Activated CD4-positive, alpha-beta T cell treated with anti-CD3 and anti-CD28 coated beads, Interleukin-2, amount 10 ng/mL, durations not matched to agents 24 days and 14 days (primary cell): ENCODE data around the gene RWDD1. TPM values are rescaled to one million over a fixed set of nuclear protein-coding genes. Genes with fewer than 3 reads are reported as not detected.
"Not testable (repeated sequence)": the region's sequence is repeated elsewhere in the genome, so short reads cannot be mapped to it uniquely, and the experiment has no call there.

Source experiments
- DNase-seq: peaks from one replicate; pipeline ENCODE4 v3.0.0; 2022
- H3K27ac Mint-ChIP-seq: one replicate; pipeline ENCODE4 v1.8.0; 2022; ENCODE audit warnings: mild to moderate bottlenecking, mixed read lengths
- H3K27me3 Mint-ChIP-seq: one replicate; pipeline ENCODE4 v1.8.0; 2022; ENCODE audit warnings: mixed read lengths
- H3K36me3 Mint-ChIP-seq: one replicate; pipeline ENCODE4 v1.8.0; 2022; ENCODE audit warnings: low read depth, mild to moderate bottlenecking, mixed read lengths
- H3K4me1 Mint-ChIP-seq: one replicate; pipeline ENCODE4 v1.8.0; 2021; ENCODE audit warnings: mixed read lengths
- H3K4me3 Mint-ChIP-seq: one replicate; pipeline ENCODE4 v1.8.0; 2022; ENCODE audit warnings: mild to moderate bottlenecking, moderate library complexity, mixed read lengths
- H3K9me3 Mint-ChIP-seq: one replicate; pipeline ENCODE4 v1.8.0; 2021; ENCODE audit warnings: mixed read lengths
- intact Hi-C: fragments of 100-400 bp; cut with micrococcal nuclease; formaldehyde crosslinking; loops from one replicate; pipeline ENCODE4 v1.15.1; 2023
- total RNA-seq: library from RNA; stranded (reverse); gene quantifications from 2 replicates; pipeline ENCODE4 v1.2.3, GENCODE V29; 2022

The RWDD1 gene
- total RNA-seq, 1 donor from 2014 or later = 44.4 TPM

GRCh38 chr6:116596815-116597214, 25.5 kb downstream of the RWDD1 start:
- intact Hi-C loops = no loop called here
- Mint-ChIP-seq H3K27me3 (no peaks in the 10 kb centered on the region), H3K36me3 (peaks cover 44% of the 10 kb centered on the region), H3K9me3 (no peaks in the 10 kb centered on the region), H3K27ac (no peak overlapping the region), H3K4me3 (no peak overlapping the region), H3K4me1 (no peaks in the 10 kb centered on the region)
- DNase-seq = no peak

DNA sequence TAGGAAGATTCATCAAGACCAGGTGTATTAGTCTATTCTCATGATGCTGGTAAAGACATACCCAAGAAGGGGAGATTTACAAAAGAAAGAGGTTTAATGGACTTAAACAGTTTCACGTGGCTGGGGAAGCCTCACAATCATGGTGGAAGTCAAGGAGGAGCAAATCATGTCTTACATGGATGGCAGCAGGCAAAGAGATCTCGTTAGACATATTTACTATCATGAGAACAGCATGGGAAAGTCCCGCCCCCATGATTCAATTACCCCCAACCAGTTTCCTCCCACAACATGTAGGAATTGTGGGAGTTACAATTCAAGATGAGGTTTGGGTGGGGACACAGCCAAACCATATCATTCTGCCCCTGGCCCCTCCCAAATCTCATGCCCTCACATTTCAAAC, 32.6 kb downstream of the RWDD1 start:
- H3K27me3 Mint-ChIP-seq, DNase-seq, H3K4me1 Mint-ChIP-seq, intact Hi-C loops, H3K9me3 Mint-ChIP-seq, H3K4me3 Mint-ChIP-seq, H3K27ac Mint-ChIP-seq: not testable (repeated sequence)
- H3K36me3 Mint-ChIP-seq = peaks cover 16% of the 10 kb centered on the region

DNA sequence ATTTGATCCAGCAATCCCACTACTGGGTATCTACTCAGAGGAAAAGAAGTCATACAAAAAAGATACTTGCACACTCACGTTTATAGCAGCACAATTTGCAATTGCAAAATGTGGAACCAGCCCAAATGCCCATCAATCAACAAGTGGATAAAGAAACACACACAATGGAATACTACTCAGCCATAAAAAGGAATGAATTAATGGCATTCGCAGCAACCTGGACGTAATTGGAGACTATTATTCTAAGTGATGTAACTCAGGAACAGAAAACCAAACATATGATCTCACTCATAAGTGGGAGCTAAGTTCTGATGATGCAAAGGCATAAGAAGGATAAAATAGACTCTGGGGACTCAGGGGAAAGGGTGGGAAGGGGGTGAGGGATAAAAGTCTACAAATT, 33.6 kb downstream of the RWDD1 start:
- not testable (repeated sequence) for H3K9me3 Mint-ChIP-seq, H3K27me3 Mint-ChIP-seq
- peaks cover 13% of the 10 kb centered on the region for H3K36me3 Mint-ChIP-seq

DNA sequence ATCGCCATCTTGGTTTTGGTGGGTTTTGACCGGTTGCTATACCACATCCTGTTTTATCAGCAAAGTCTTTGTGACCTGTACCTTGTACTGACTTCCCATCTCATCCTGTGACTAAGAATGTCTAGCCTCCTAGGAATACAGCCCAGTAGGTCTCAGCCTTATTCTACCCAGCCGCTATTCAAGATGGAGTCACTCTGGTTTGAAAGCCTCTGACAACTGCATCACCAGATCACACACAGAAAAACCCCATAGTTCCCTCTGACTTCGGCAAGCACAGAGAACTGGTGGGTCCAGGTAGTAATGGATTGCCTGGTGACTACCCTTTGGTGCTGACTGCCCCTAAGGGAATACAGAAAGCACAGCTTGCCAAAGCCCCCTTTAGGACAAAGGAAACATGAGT, 34.6 kb downstream of the RWDD1 start:
- Mint-ChIP-seq H3K27me3 (peaks cover under 1% of the 10 kb centered on the region), H3K9me3 (peaks cover 7% of the 10 kb centered on the region), H3K4me3 (no peak overlapping the region), H3K27ac (no peak overlapping the region), H3K36me3 (peaks cover 9% of the 10 kb centered on the region), H3K4me1 (no peaks in the 10 kb centered on the region)
- intact Hi-C loops = no loop called here
- DNase-seq = no peak

More for the DNA sequence above, 33.6 kb downstream of the RWDD1 start:
- H3K27ac Mint-ChIP-seq, H3K4me1 Mint-ChIP-seq, intact Hi-C loops, H3K4me3 Mint-ChIP-seq, DNase-seq: not testable (repeated sequence)

DNA sequence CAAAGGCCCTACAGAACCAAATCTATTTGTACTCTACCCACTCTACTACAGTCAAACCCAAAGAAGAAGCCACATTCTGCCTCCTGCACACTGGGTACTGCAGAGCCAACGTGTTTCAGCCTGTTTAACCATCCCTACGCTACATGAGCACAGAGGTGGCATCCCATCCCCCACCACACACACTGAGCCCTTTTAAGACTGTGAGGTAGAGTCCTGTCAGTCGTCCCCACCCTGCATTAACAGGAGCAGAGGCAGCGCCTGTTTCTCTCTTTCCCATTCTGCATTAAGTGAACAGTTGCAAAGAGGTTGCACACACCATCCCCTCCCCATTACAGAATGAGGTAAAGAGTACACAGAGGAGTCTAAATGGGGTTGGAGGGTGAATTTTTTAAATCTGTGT, 39.8 kb downstream of the RWDD1 start:
- DNase-seq = no peak
- peaks cover 2% of the 10 kb centered on the region for H3K4me1 Mint-ChIP-seq
- H3K4me3 Mint-ChIP-seq = no peak overlapping the region
- H3K36me3 Mint-ChIP-seq = no peaks in the 10 kb centered on the region
- H3K9me3 Mint-ChIP-seq = no peaks in the 10 kb centered on the region
- intact Hi-C loops = no loop called here
- H3K27me3 Mint-ChIP-seq = peaks cover 27% of the 10 kb centered on the region
- no peak overlapping the region for H3K27ac Mint-ChIP-seq

- intact Hi-C loops = loop anchor here (2.0 kb wide), 1 partner anchor 45 kb away; the partner anchor contains the start of gene RWDD1
- H3K9me3 Mint-ChIP-seq = no peaks in the 10 kb centered on the region
- no peaks in the 10 kb centered on the region for H3K36me3 Mint-ChIP-seq
- peaks cover 15% of the 10 kb centered on the region for H3K4me1 Mint-ChIP-seq
- peaks cover 51% of the 10 kb centered on the region for H3K27me3 Mint-ChIP-seq
- peak; percentile 92 for DNase-seq
- H3K27ac Mint-ChIP-seq = no peak within 1 kb of the TSS
- peak within 1 kb of the TSS; percentile 85 for H3K4me3 Mint-ChIP-seq
Measured at GRCh38 chr6:116615937-116616736, 44.8 kb downstream of the RWDD1 start, which contains the start of gene RSPH4A. Gene RSPH4A, plus strand, starts transcription at chr6:116616479. Its CDS starts 145 bp downstream, at chr6:116616624.

DNA sequence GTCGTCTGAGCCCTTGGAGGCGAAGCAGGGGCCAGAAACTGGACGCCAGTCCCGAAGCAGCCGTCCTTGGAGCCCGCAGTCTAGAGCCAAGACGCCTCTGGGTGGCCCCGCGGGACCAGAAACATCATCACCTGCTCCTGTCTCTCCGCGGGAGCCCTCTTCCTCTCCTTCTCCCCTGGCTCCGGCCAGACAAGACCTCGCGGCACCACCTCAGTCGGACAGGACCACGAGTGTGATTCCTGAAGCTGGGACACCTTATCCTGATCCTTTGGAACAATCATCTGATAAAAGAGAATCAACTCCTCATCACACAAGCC, 45.4 kb downstream of the RWDD1 start:
- H3K9me3 Mint-ChIP-seq = no peaks in the 10 kb centered on the region
- no peak overlapping the region for H3K27ac Mint-ChIP-seq
- peak; percentile 65 for DNase-seq
- H3K4me1 Mint-ChIP-seq = peaks cover 15% of the 10 kb centered on the region
- H3K27me3 Mint-ChIP-seq = peaks cover 51% of the 10 kb centered on the region
- peak overlapping the region; percentile 85 for H3K4me3 Mint-ChIP-seq
- intact Hi-C loops = loop anchor here (2.0 kb wide), 1 partner anchor 46 kb away; the partner anchor contains the start of gene RWDD1
- no peaks in the 10 kb centered on the region for H3K36me3 Mint-ChIP-seq

DNA sequence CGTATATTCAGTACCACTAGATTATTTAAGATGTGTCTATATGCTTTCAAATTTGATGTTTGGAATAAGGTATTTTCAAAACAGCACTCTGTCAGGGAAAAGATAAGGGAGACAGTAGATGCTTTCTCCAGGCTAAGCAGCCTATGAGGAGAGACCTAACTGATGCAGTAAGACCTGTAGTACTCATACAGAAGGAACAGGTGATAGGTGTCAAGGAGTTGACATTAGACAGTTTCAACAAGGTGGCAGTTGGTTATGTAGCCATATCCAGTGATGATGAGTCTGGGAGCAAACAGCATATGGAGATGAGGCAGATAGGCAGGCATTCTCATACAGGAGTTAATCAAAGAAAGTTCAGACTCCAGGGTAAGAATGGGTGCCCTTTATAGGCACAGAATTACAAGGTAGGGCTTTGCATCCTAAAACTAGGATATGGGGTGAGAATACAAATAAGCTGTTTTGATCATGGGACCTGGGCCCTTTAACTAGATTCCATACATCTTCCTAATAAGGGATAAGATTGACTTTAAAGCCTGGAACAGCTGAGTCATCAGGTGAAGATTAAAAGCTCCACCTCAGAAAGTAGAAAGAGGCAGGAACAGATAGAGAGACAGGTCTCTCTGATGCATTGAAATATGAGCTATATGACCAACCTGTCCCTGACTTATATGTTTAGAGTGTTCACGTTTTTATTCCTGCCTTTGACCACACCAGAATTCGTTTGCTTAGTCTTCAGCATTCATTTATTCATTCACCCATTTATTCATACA, 52.9 kb downstream of the RWDD1 start:
- Mint-ChIP-seq H3K36me3 (no peaks in the 10 kb centered on the region), H3K4me3 (no peak overlapping the region), H3K9me3 (no peaks in the 10 kb centered on the region), H3K27me3 (peaks cover 7% of the 10 kb centered on the region), H3K4me1 (no peaks in the 10 kb centered on the region), H3K27ac (no peak overlapping the region)
- no peak for DNase-seq
- intact Hi-C loops = no loop called here

DNA sequence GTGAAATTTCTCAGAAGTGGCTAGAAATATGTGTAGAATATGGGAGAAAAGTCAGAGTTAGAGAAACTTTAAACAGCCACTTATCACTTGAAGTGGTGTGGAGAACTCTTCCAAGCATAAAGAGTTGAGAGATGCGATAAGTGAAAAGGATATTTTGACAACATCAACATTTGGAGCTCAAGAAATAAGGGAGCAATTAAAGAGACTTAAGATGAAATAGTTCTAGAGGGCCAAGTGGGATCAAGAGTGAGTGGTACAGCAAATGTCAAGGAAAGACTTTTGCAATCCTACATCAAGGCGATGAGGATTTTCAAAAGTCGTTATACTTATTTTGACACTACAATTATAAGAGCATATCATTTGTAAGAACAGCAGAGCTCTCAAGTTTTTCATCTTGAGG, 54.6 kb downstream of the RWDD1 start:
- Mint-ChIP-seq H3K27ac (no peak overlapping the region), H3K36me3 (no peaks in the 10 kb centered on the region), H3K4me1 (no peaks in the 10 kb centered on the region), H3K27me3 (peaks cover 7% of the 10 kb centered on the region), H3K4me3 (no peak overlapping the region), H3K9me3 (no peaks in the 10 kb centered on the region)
- DNase-seq = no peak
- intact Hi-C loops = no loop called here

- H3K4me1 Mint-ChIP-seq = no peaks in the 10 kb centered on the region
- peaks cover 11% of the 10 kb centered on the region for H3K36me3 Mint-ChIP-seq
- H3K9me3 Mint-ChIP-seq = no peaks in the 10 kb centered on the region
- H3K27ac Mint-ChIP-seq = no peak overlapping the region
- H3K27me3 Mint-ChIP-seq = peaks cover 2% of the 10 kb centered on the region
- no peak overlapping the region for H3K4me3 Mint-ChIP-seq
- no peak for DNase-seq
- intact Hi-C loops = no loop called here
Measured at GRCh38 chr6:116629563-116629981, 58.3 kb downstream of the RWDD1 start.

DNA sequence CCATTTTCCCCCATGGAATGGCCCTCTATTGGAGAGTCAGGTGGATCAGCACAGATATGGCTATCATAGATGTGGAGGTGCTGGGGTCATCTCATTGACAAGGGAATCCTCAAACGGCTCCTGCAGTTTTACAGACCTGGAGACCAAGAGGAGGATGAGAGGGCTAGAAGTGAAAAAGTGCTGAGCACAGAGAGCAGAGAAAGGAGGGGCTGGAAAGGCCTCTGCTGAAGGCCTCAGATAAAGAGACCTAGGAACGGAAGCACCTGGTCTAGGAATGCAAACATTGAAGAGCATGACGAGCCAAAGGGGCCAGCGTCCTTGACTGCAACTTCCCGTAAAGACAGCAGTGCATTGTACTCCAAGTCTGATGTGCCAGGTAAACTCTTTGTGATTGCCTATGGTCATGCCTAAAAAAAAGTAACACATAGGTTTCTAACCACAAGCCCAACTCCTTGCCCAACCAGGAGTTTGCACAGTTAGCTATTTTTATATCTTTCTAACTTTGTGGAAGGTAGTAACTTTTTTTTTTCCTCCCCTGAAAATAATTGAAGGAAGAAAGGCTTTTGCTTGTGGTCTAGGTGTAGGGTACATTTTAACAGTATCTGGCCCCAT, 60.2 kb downstream of the RWDD1 start:
- no peaks in the 10 kb centered on the region for H3K27me3 Mint-ChIP-seq
- DNase-seq = no peak
- no peak overlapping the region for H3K27ac Mint-ChIP-seq
- no peaks in the 10 kb centered on the region for H3K4me1 Mint-ChIP-seq
- no peak overlapping the region for H3K4me3 Mint-ChIP-seq
- no peaks in the 10 kb centered on the region for H3K9me3 Mint-ChIP-seq
- H3K36me3 Mint-ChIP-seq = peaks cover 20% of the 10 kb centered on the region
- intact Hi-C loops = no loop called here

DNA sequence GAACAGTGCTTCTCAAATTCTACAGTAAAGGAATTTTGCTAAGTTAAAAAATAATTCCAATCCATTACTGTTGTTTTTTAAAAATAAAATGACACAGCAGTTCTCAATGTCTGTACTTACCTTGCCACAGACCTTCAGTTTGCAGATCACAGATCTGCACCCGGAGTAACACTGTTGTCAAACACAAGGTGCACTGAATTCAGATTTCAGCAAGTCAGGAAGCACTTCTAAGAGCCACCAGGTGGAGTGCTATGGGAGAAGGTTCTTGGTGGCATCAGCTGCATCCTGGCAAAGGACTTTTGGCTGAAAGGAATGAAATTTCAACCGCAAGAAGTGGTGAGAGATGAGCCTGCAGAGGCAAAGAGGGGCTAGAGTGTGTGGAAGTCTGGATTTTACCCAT, 62.4 kb downstream of the RWDD1 start:
- no peaks in the 10 kb centered on the region for H3K9me3 Mint-ChIP-seq
- H3K36me3 Mint-ChIP-seq = peaks cover 25% of the 10 kb centered on the region
- no peak overlapping the region for H3K27ac Mint-ChIP-seq
- no peak for DNase-seq
- no peaks in the 10 kb centered on the region for H3K27me3 Mint-ChIP-seq
- H3K4me3 Mint-ChIP-seq = no peak overlapping the region
- no peaks in the 10 kb centered on the region for H3K4me1 Mint-ChIP-seq
- intact Hi-C loops = no loop called here
